NCI-H226 (cell line): ENCODE results near the gene MTCH2.

Experiments used
- DNase-seq: peaks from one replicate; pipeline ENCODE4 v3.0.0-alpha.2; 2015

Gene MTCH2

DNA sequence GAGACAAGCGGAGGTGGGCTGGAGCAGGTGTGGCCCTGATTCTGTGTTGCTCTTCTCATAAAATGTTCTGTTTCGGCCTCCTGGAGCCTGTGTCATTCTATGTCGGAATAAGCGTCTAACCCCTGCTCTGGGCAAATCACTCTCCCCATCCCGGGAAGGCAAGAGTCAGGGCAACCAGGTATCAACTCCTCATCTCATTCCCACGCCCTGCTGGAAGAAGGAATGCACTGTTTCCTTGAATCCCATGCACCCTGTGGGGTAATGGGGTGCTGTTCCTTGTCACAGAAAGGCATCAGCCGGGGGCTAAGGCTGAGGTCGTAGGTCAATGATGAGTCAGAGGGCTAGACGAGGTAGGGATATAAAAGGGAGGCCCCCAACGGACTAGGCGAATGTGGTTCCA lies 53.2 kb downstream of the MTCH2 start:
- no peak for DNase-seq

DNA sequence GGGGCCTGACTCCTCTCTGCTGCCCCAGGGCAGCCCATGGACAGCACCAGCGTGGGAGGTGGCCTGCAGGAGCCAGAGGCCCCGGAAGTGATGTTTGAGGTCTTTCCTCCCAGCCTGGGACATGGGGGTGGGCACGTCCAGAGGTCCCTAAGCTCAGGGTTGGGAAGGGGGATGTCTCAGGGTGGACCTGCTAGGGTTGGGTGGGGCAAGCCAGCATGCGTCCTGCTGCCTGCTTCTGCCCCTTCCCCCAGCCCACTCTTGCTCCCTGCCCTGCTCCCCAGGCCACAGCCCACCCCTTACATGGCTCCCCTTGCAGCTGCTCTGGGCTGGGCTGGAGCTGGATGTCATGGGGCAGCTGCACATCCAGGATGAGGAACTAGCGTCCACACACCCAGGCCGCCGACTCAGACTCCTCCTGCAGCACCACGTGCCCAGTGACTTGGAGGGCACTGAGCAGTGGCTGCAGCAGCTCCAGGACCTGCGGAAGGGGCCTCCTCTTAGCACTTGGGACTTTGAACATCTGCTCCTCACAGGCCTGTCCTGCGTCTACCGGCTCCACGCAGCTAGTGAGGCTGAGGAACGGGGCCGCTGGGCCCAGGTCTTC lies 54.5 kb downstream of the MTCH2 start:
- DNase-seq: no peak

DNA sequence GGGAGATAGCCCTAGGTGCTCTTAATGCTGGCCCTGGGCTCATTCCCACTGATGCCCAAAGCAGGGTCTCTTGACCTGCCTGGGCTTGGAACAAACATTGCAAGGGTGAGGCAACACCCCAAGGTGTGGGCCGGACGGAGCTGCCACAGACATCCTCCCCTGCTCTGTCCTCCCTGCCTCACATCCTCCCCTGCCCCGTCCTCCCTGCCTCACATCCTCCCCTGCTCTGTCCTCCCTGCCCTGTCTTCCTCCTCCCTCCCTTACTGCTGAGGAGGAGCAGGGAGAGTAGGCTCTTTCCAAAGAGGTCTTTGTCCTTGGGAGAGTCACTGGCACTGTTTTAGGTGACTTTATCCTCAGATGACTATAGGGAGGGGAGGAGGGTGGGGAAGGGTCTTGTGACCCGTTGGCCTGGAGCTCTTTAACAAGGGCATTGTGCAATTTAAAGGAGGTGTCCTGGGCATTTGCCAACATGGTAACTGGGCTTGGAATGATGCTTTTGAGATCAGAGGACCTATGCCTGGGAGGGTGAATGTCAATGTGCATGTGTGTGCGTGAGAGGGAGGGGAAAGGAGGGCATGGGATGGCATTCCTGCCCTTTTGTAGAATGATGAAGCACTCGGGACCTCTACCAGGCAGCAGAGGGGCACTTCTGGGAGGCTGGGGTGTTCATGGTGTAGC lies 55.2 kb downstream of the MTCH2 start:
- no peak for DNase-seq

DNA sequence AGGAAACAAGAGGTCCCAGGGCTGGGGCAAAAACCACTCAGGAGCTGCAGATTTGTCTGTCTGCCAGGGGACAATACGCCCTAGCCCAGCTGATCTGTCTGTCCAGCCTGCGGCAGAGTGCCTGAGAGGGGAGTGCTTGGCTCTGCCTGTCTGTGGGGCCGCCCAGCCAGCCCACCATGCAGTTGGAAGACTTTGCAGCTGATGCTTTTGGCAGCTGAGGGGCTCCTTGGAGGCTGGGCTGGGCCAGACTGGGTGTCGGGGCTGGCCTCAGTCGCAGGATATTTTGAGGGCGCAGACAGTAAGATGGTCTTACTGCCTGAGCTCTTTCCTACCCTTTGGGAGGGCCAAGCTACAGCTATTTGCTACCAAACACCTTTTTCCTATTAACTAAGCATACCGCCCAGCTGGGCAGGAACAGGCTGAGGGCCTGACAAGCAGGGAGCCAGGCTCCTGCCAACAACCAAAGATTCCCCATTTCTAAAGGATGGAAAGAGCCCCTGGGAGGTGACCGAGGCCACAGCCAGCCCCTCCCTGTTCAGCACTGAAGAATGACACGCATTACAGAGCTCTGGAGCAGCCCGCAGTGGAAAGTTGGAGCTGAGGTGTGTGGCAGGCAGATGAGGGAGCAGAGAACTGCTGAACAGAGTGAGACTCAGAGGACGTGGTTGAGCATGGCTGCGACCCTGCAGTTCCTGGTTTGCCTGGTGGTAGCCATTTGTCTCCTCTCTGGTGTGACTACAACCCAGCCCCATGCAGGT lies 56.1 kb downstream of the MTCH2 start, which contains the start of gene FAM180B:
FAM180B (plus strand) TSS at position 581 of the 758 bp plus-strand sequence; CDS start at position 672, 91 bp downstream.
- no peak for DNase-seq

DNA sequence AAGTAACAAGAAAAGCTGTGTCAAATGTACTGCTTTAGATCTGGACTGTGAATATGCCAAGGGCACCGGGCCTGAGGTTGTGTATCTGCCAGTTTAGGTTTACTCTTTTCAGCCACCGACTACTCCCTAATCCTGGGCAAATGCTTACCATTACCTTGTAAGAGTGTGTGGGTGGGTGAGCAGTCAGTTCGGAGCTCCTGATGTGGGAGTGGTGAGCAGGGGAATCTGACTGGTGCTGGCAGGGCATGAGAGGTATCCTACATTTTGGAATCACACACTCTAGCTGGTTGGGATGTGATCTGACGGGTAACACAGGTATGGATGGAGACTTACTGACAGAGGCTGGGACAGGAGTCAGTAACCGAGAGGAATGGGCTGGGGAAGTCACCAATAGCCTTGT lies 58.5 kb downstream of the MTCH2 start:
- DNase-seq: no peak

DNA sequence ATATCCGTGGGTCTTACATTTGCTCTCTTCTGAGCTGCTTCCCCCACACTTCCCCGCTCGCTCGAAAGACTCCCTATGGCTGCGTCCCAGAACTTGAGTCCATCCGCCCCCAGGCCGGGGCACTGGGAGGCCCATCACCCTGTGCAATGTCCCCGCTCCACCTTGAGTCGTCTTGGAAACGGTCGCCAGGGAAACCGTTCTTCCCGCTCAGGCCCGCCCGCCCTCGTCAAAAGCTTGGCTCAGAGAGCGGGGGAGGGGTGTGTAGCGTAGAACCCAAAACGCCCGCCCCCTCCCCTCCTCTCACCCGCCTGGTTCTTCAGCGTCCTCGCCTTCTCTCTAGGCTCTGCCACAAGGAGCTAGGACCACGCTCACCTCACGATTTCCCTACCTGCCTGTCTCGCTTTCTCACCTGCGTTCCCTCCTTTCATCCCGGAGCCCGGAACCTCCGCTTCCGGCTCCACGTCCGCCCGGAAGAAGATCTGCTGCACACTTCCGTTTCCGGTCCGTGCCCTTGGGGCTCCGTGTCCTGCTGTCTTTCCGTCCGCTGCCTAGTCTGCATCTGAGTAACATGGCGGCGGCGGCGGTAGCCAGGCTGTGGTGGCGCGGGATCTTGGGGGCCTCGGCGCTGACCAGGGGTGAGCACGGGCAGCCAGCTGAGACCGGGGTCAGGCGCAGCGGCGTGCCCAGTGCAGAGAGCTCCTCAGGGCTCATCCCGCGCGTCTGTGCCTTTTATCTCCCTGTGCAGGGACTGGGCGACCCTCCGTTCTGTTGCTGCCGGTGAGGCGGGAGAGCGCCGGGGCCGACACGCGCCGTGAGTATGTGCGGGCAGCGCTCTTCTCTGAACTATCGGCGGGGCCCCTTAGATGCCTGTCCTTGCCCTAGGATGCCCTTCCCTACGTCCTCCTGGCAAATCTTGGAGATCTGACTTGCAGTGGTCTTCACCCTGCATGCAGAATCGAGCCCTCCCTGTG lies 63.5 kb downstream of the MTCH2 start, which contains the start of the genes KBTBD4 and NDUFS3:
KBTBD4 (minus strand) TSS at position 447 of the 971 bp plus-strand sequence; CDS start at position 428, 19 bp downstream.
NDUFS3 (plus strand) TSS at position 551 of the 971 bp plus-strand sequence; CDS start at position 569, 18 bp downstream.
- DNase-seq: peak; percentile 74

DNA sequence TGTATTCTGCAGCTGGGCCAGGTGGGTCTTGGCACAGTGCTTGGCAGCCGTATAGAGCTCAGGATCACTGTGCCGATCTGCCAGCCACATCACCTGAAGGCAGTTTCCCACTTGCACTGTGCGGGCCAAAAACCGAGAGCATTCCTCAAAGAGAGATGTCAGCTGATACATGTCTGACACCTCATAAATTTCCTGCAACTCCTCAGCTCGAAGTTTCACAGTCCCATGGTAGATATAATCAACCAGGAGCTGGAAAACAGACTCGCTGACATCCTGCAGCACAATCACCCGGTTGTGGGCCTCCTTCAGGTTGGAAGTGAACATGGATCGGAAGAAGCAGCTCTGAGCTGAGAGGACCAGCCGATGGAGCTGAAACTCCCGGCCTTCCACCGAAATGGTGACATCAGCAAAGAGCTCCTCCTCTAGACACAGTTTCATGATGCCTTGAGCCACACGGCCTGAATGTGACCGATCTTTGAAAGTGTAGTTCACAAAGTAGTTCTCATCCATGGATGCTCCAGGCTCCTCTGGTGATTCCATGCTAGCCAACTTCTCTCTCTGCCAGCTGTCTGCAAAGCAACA lies 64.8 kb downstream of the MTCH2 start:
- no peak for DNase-seq

DNA sequence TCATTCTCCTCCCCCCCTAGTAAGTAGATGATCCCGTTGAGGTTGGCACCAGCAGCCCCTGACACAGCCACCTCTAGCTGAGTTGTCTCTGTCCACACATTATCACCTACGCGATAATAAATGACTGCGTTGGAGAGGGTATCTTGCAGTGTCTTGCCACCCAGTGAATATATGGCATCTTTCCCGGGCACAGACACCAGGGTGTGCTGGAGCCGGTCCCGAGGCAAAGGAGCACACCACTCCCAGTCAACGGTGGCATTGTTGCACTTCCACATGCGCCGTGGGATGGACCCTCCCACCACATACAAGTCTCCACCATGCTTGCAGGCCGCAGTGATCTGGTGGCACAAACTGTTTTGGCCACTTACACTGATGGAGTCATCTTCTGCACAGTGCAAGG lies 69.0 kb downstream of the MTCH2 start:
- no peak for DNase-seq

DNA sequence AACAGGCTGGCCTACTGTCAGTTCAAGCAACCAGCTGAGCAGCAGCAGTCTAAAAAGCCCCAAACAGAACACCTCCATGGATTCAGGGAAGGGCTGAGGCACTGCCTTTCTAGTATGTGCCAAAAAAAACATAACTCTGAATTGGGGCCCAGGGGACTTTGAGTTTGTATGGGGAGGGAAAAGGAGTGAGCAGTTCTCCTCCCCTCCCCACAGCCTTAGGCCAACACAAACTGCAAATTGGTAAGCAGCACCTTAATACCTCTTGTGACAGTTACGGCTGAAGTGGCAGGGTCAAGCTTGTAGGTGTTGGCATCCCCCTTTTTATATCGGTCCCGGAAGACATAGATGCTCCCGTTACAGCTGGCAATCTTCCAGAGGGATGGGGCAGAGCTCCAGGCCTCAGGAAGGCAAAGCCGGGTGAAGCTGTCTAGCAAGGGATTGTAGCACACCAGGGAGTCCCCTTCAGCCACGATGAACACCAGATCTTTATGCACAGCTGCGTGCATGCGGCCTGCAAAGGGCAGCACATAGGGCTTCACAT lies 69.6 kb downstream of the MTCH2 start:
- DNase-seq: no peak

DNA sequence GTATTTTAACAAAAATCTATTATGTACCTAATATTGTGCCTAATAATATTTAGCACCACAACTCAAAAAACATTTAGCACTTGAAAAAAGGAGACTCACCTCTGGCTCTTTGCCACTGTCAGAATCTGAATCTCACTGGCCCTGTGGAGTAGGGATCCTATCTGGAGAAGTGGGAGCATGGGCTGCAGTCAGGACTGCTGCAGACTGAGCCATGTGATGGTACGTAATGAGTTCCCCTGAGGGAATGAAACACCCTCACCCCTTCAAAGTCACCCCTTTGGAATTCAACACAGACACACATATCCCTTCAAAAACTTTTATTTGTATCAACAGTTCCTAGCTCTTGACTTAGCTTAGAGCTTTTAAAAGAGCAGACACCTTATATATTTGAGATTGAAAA lies 70.5 kb downstream of the MTCH2 start:
- peak; percentile 68 for DNase-seq

DNA sequence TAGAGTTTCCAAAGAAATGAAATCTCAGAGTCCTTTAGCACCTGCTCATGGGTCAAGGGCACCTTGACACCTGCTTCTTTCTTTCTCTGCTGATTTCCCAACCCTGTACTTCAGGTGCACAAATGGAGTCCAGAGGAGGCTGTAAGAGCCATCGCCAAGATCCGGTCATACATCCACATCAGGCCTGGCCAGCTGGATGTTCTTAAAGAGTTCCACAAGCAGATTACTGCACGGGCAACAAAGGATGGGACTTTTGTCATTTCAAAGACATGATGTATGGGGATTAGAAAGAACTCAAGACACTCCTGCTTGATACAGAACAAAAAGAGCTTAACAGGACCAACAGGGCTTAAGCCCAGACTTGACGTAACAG lies 71.0 kb downstream of the MTCH2 start:
- DNase-seq: no peak

DNA sequence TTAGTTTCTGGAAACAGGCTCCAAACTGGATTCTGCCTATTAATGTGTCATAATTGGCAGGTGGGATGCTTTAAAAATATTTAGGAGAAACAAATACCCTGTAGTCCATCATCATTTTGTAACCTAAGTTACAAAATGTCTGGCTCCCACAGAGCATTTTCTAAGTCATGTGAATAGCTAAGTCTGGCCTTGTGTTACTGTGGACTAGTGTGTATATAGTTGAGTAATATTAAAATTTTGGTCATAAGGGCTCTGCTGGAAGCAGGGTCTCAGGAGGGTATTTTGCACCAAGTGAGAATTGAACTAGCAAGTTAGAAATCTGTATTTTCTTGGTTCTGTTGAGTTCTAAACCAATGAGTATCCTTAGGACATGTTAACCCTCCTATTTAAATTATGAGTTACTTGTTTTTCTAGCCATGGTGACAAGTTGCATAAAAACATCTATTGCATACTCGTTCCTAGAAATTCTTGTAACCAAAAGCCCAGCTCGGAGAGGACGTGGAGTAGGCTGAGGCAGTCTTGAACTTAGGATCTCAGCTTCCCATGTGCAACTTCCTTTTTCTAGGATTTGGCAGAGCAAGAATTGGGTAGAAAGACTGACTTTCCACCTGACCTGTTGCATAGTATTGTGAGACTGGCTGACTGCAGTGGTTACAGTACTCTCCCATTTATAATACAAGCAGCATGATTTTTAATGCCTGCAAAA lies 71.6 kb downstream of the MTCH2 start:
- DNase-seq: no peak

DNA sequence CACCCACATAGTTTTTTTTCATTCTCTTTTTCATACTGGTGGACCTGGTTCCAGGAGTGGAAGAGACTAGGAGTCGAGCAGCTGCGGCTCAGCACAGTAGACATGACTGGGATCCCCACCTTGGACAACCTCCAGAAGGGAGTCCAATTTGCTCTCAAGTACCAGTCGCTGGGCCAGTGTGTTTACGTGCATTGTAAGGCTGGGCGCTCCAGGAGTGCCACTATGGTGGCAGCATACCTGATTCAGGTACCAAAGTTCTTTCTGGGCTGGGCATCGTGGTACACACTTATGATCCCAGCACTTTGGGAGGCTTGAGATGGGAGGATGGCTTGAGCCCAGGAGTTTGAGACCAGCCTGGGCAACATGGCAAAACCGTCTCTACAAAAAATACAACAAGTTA lies 72.7 kb downstream of the MTCH2 start:
- no peak for DNase-seq
